Heart right ventricle (tissue), 16 donors: Measurements from ENCODE around the gene SCARB1. TPM values are rescaled to one million over a fixed set of nuclear protein-coding genes. Genes with fewer than 3 reads are reported as not detected.

Experiments used
- ATAC-seq, 8 donors: fragments of 200-7000 bp; cut with Tn5 transposase; one replicate each; pipeline ENCODE4 v1.9.1; 2020; ENCODE audit warnings: mild to moderate bottlenecking in 8 of 8, moderate library complexity in 8 of 8, moderate number of reproducible peaks in 1 of 8
- DNase-seq, 2 donors: peaks; one replicate each; pipeline ENCODE4 v3.0.0-alpha.2; 2020
- H3K27ac ChIP-seq, 10 donors: fragments of 200-600 bp; sonication (generic) in 2 of 10; one replicate each; pipeline versions ENCODE4 v1.5.0 to v1.8.0; 2020 to 2022; ENCODE audit warnings: mild to moderate bottlenecking in 3 of 10
- H3K27me3 ChIP-seq, 7 donors: fragments of 200-600 bp; one replicate each; pipeline ENCODE4 v1.8.0; 2021 to 2022; ENCODE audit warnings: mild to moderate bottlenecking in 2 of 7
- H3K36me3 ChIP-seq, 9 donors: fragments of 200-600 bp; sonication (generic) in 1 of 9; one replicate each; pipeline versions ENCODE4 v1.5.0 to v1.8.0; 2020 to 2022; ENCODE audit warnings: mild to moderate bottlenecking in 2 of 9
- H3K4me1 ChIP-seq, 9 donors: fragments of 200-600 bp; sonication (generic) in 1 of 9; one replicate each; pipeline versions ENCODE4 v1.5.0 to v1.8.0; 2020 to 2022; ENCODE audit warnings: mild to moderate bottlenecking in 4 of 9
- H3K4me3 ChIP-seq, 10 donors: fragments of 200-600 bp; sonication (generic) in 2 of 10; one replicate each; pipeline versions ENCODE4 v1.5.0 to v1.8.0; 2020 to 2022; ENCODE audit warnings: mild to moderate bottlenecking in 7 of 10, moderate library complexity in 2 of 10
- H3K9me3 ChIP-seq, 11 donors: fragments of 200-600 bp in 10 of 11; sonication (generic) in 2 of 11; one replicate each; pipeline versions ENCODE4 v1.5.0 to v1.8.0; 2013 to 2022; ENCODE audit warnings: mild to moderate bottlenecking in 2 of 11, control low read depth in 1 of 11, moderate library complexity in 1 of 11
- WGBS, 2 donors: extraction: QIAGEN DNeasy Blood & Tissue Kit; methylation state at CpG; one replicate each; pipeline ENCODE4 v1.1.7; 2013; ENCODE audit warnings: inconsistent platforms in 1 of 2; 5-methylcytosine and 5-hydroxymethylcytosine counted together
- intact Hi-C, 10 donors: fragments of 100-400 bp; cut with DNase I; formaldehyde crosslinking; loops; one replicate each; pipeline versions ENCODE4 v1.11.1 to v1.14.2; 2022
- polyA plus RNA-seq, 2 donors: library from polyadenylated mRNA; stranded (reverse); fragments of 200-250 nt; gene quantifications; one replicate each; pipeline ENCODE4 v1.2.3, GENCODE V29; 2013
- total RNA-seq, 10 donors: library from RNA; stranded (reverse); fragmentation: NEBNext Ultra II Directional in 3 of 10; extraction: Animal tissue kit (Norgen Biotek cat#: 25700) in 3 of 10; gene quantifications; one replicate each; pipeline versions ENCODE4 v1.2.1 to v1.2.4, GENCODE V29; 2021 to 2023
- TF ChIP-seq, protein P1 (sequence below), 9 donors: fragments of 200-600 bp; sonication (generic) in 2 of 9; IDR thresholded peaks; one replicate each; pipeline versions ENCODE4 v1.5.0 to v1.8.0; 2021 to 2022; ENCODE audit warnings: antibody characterized with exemption in 9 of 9, mild to moderate bottlenecking in 5 of 9, moderate library complexity in 1 of 9
- donor health status: Arrhythmogenic right ventricular cardiomyopathy.
- donor health status: ischemic (EF 13 %, LVEDD 7.1; RV severe dilation, severe dysfunction).
- donor health status: healthy with polysubstance abuse.
- donor health status: DM: no; HTN: yes; CAD: no.
- donor health status: DM: no; HTN: no; CAD: no.
- donor health status: ischemic (EF 25% LVEDD 6.9; RV normal size, moderate dysfunction).
- donor health status: ischemic (EF 25% LVEDD 5.7; RV mildly dilated, moderate dysfunction).
- donor health status: healthy.
- donor health status: DM: yes; HTN: yes; CAD: no.
- donor health status: Ischemic cardiomyopathy.
- donor health status: ischemic (EF 35%, LVEDD 5.7; RV mildly dilated, moderate dysfunction).
- donor health status: nonischemic (EF 11% LVEDD 7.7; RV severe dilation, severe dysfunction).
- donor health status: DM: yes; HTN: yes; CAD: no.
- donor health status: PGD.
- donor health status: ischemic (EF 29% LVEDD 5.4; RV normal size, mild dysfunction).
- donor health status: nonischemic (EF 23%, LVEDD 6.1; RV moderate dilation, normal function).

Gene SCARB1
- total and polyA plus RNA-seq, 12 donors, result 7.7 to 19.9 (median 11.5) TPM

DNA sequence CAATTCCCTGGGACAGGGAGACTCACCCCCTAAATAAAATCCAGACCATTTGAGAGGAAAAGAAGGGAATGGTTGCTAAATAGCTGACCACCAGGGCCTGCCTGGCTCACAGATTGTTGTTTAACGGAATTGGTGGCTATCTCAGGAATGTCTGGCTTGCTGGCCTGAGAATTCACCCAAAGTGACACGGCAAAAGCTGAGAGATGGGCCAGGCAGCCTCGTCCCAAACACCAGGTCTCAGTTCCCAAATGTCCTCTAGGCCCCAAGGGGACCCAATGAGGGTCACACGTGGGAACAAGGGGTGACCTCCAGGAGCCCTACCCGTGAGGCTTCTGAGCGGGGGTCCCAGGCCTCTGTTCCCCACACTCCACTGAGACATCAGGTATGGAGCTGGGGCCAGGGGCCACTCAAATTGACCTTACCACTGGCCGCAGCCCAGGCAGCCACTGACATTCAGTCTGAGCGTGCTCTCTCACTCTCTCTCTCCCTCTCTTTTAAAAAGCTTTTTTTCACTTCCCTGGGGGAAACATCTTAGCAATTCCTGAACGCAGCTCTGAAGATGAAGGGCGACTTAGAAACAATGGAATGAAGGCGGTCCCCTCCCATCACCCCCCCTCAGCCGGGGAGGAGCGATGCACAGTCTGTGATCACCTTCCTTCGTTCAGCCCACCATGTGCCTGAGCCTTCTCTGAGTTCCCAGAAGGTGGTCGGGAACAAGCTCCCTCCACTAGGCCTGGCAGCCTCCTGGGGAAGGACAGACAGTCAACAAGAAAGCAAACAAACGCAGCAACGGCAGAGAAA, 131.2 kb downstream of the SCARB1 start:
- Histone ChIP-seq H3K4me3 (no peak overlapping the region), H3K27me3 (no peaks in the 10 kb centered on the region), H3K27ac (peak overlapping the region in 7 of 10 donors; percentile 18 to 80 (median 38)), H3K4me1 (peaks cover 0 to 64% (median 27%) of the 10 kb centered on the region in 9 donors), H3K9me3 (peaks cover 0 to 6% (median 0%) of the 10 kb centered on the region in 11 donors), H3K36me3 (no peaks in the 10 kb centered on the region)
- intact Hi-C loops, result loop anchor here in 1 of 10 donors (5.0 kb wide), 1 partner anchor 45 kb away; no protein-coding TSS in a partner anchor
- ATAC-seq (peak in 1 of 8 donors; percentile 2), DNase-seq (no peak)
- TF ChIP-seq, protein P1, sequence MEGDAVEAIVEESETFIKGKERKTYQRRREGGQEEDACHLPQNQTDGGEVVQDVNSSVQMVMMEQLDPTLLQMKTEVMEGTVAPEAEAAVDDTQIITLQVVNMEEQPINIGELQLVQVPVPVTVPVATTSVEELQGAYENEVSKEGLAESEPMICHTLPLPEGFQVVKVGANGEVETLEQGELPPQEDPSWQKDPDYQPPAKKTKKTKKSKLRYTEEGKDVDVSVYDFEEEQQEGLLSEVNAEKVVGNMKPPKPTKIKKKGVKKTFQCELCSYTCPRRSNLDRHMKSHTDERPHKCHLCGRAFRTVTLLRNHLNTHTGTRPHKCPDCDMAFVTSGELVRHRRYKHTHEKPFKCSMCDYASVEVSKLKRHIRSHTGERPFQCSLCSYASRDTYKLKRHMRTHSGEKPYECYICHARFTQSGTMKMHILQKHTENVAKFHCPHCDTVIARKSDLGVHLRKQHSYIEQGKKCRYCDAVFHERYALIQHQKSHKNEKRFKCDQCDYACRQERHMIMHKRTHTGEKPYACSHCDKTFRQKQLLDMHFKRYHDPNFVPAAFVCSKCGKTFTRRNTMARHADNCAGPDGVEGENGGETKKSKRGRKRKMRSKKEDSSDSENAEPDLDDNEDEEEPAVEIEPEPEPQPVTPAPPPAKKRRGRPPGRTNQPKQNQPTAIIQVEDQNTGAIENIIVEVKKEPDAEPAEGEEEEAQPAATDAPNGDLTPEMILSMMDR (IDR thresholded peaks at IDR 0.05), result no peak
- 57 to 59% methylated on average over 17 of the region's 17 CpGs for whole genome bisulfite sequencing, 2 donors

DNA sequence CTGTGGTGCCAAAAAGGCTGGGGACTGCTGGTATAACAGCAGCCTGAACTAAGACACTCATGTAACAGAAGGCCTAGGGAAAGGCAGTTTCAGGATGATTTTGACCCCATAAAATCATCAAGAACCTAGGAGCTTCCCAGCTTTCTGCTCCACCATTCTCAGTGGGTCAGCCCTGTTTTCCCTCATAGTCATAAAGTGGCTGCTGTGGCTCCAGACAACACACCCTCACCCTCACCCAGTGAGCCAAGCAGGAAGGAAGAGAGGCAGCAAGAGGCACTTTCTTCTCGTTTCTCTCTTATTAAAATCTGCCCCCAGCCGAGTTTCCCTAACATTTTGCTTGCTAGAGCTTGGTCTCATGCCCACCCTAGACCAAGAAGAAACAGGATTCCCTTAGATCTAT, 131.8 kb downstream of the SCARB1 start:
- TF ChIP-seq, protein P1 (IDR thresholded peaks at IDR 0.05), result no peak
- WGBS, 2 donors, result 88 to 98% methylated on average over 2 of the region's 2 CpGs
- Histone ChIP-seq H3K36me3 (no peaks in the 10 kb centered on the region), H3K27me3 (no peaks in the 10 kb centered on the region), H3K9me3 (peaks cover 0 to 6% (median 0%) of the 10 kb centered on the region in 11 donors), H3K4me3 (no peak overlapping the region), H3K4me1 (peaks cover 0 to 64% (median 27%) of the 10 kb centered on the region in 9 donors), H3K27ac (peak overlapping the region in 6 of 10 donors; percentile 18 to 80 (median 41))
- intact Hi-C loops, result loop anchor here in 1 of 10 donors (5.0 kb wide), 1 partner anchor 45 kb away; no protein-coding TSS in a partner anchor
- ATAC-seq, result no peak
- no peak for DNase-seq

DNA sequence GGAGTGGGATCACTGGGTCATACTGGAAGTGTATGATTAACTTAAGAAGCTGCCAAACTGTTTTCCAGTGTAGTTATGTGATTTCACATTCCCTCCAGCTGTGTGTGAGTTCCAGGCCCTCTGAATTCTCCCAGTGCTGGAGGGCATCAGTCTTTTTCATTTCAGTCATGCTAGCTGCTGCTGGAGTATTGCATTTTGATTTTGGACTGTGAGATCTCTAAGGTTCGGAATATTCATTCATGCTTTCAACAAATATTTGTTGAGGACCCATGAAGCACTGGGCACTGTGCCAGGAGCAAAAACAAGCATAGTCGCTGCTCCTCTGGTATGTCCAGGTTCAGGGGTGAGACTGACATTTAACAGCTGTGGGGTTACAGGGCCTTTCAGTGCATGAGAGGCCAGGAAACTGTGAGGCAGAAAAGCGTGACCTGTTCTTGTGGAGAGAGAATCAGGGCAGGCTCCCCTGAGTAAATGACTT, 133.2 kb downstream of the SCARB1 start:
- intact Hi-C loops, result loop anchor here in 1 of 10 donors (5.0 kb wide), 1 partner anchor 43 kb away; no protein-coding TSS in a partner anchor
- Histone ChIP-seq H3K4me1 (peaks cover 0 to 72% (median 26%) of the 10 kb centered on the region in 9 donors), H3K4me3 (no peak overlapping the region), H3K9me3 (peaks cover 0 to 6% (median 0%) of the 10 kb centered on the region in 11 donors), H3K27me3 (no peaks in the 10 kb centered on the region), H3K36me3 (no peaks in the 10 kb centered on the region), H3K27ac (peak overlapping the region in 9 of 10 donors; percentile 40 to 80 (median 62))
- ATAC-seq (peak in 7 of 8 donors; percentile 23 to 52 (median 34)), DNase-seq (peak in 1 of 2 donors; percentile 59)
- 19 to 42% methylated on average over 3 of the region's 3 CpGs for WGBS, 2 donors
- TF ChIP-seq, protein P1 (IDR thresholded peaks at IDR 0.05), result no peak

DNA sequence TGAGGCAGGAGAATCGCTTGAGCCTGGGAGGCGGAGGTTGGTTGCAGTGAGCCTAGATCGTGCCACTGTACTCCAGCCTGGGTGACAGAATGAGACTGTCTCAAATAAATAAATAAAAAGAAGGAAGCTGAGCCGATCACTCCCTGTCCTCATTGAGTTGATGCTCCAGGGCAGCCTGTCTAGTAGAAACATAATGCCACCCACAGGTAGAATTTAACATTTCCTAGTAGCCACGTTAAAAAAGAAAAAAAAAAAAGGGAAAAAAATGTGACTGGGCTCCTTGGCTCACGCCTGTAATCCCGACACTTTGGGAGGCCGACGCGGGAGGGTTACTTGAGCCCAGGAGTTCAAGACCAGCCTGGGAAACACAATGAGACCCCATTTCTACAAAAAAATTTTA, 135.7 kb downstream of the SCARB1 start:
- peaks cover 0 to 6% (median 0%) of the 10 kb centered on the region in 11 donors for H3K9me3 ChIP-seq
- peaks cover 0 to 56% (median 23%) of the 10 kb centered on the region in 9 donors for H3K4me1 ChIP-seq

More for the DNA sequence above, 135.7 kb downstream of the SCARB1 start:
- WGBS, 2 donors, result 71 to 77% methylated on average over 10 of the region's 10 CpGs
- no peak for ATAC-seq
- DNase-seq, result no peak
- TF ChIP-seq, protein P1 (IDR thresholded peaks at IDR 0.05), result peak in 3 of 9 donors; percentile 10 to 34 (median 29)
- Histone ChIP-seq H3K4me3 (no peak overlapping the region), H3K27me3 (no peaks in the 10 kb centered on the region), H3K27ac (peak overlapping the region in 7 of 10 donors; percentile 48 to 88 (median 67)), H3K36me3 (no peaks in the 10 kb centered on the region)
- intact Hi-C loops, result loop anchor here in 1 of 10 donors (10.0 kb wide), 1 partner anchor 143 kb away; no protein-coding TSS in a partner anchor
